NCI-H774 (cell line): Measurements from ENCODE around the gene CMIP.
A peak's percentile ranks its signal among the peaks of the same experiment; 100 is the strongest.

Experiments
- DNase-seq: peaks from one replicate; lab custom pipeline; 2025; lab: John Stamatoyannopoulos, UW

The CMIP gene

DNA sequence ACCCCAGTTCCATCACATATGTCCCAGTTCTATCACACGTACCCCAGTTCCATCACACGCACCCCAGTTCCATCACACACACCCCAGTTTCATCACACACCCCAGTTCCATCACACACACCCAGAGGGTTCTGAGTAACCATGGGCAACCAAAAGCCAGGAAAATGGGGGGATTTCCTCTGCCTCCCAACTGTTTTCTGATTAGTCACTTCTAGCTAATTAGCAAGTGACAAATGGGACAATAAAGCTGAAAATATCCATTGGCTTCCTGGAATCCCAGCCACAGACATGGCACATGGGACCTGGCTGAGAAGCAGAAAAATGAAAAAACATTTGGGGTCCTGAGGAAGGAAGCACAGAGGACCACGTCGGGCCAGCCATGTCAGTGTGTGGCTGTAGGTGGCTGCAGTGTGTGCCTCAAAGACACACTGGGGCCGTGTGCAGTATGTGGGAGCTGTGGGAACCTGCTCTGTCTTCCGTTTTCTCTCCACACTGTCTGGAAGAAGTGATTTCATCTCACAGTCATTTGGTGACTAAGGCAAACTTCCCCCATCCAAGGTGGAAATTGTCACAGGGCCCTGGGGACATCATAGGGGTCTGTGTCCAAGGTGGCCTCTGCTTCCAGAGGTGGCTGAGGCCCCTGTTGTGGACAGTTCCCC lies 106.7 kb downstream of the CMIP start:
- DNase-seq, result no peak

DNA sequence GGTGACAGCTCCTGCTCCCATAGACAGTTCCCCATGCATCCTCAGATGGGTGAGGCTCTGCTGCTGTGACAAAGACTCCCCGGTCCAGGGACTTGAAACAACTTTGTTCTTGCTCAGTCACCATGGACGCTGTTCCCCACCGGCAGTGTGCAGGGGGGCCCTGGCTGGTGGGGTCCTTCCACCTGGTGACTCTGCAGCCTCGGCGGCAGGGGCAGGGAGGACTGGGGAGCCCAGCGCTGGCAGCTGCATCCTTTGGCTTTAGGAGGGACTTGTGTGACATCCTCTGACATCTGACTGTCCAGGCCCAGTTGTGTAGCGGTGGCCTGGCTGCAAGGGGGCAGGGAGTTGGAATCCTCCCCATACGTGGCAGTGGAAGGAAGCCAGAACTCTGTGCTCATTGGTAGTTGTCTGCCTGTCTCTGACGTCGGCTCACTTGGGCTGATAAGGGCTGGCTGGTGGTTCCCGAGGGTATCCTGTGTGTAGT lies 107.3 kb downstream of the CMIP start:
- DNase-seq, result no peak

GRCh38 chr16:81552743-81553079 lies 108.1 kb downstream of the CMIP start:
- DNase-seq, result no peak

DNA sequence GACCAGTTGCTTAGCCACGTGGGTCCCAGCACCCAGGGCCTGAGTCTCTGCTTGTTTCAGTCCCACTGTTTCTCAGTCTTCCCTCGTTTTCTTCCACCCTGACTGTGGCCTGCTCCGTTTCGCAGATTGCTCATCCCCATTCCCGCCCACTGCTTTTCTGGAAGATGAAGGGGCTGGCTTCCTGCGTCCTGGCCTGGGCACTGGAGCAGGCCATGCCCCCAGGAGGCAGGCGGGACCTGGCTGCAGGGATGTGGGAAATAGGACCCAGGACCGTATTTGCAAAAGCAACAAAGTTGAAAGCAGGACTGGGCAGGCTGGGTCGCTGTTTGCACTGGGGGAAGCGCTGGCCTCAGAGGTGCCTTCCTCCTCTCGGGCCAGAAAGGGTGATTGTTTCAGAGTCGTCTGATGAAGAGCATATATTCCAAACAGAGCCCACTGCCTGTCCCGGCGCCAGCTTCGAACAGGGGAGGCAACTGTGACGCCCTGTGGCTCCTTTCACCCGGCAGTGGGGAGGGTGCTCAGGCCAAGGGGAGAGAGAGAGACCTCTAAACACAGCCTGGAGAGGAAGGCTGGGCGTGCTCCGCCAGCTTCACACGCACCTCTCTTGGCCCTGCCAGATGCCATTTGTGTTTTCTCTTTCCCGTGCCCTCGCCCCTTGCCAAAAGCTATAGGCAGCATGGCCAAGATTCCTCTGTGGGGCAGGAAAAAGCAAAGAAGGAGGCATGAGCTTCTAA lies 108.6 kb downstream of the CMIP start:
- no peak for DNase-seq

DNA sequence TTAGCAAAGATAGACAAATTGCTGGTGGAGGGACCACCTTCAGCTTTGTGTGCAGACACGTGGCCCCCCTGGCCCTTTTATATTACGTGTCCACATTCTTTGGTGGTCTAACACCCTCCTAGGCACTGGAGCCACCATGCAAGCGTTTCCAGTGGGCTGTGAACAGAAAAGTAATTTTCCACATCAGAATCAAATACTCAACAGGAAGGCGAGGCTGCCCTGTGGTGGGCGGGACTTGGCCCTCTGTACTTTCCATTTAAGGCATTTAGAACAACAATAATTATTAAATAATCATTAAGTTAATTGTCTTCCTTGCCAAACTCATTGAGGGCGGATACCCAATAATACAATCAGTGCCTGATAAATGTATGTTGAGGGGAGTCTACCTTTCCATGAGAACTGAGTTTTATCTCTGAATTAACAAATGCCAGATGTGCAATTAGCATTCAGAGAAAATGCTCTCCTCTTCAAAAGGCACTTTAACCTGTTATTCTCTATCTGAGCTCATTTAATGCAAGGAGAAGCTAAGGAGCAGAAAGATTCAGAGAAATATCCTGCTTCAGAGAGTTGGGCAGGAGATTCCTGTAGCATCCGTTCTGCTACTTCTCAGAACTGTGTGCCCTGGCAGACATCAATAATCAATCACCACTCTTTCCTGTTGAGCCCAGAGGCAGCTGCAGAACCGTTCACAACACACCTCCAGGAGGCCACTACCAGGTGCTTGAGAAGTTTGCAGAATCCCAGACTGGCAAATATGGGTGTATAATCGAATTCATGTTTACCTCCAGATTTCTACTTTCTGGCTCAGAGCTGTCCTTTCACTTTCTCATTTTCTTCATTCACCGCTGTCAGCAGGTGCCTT lies 109.4 kb downstream of the CMIP start:
- DNase-seq, result no peak

- no peak for DNase-seq
These were observed 110.4 kb downstream of the CMIP start for GRCh38 chr16:81554979-81555378.

- DNase-seq, result no peak
These were observed 111.1 kb downstream of the CMIP start for GRCh38 chr16:81555660-81556059.

DNA sequence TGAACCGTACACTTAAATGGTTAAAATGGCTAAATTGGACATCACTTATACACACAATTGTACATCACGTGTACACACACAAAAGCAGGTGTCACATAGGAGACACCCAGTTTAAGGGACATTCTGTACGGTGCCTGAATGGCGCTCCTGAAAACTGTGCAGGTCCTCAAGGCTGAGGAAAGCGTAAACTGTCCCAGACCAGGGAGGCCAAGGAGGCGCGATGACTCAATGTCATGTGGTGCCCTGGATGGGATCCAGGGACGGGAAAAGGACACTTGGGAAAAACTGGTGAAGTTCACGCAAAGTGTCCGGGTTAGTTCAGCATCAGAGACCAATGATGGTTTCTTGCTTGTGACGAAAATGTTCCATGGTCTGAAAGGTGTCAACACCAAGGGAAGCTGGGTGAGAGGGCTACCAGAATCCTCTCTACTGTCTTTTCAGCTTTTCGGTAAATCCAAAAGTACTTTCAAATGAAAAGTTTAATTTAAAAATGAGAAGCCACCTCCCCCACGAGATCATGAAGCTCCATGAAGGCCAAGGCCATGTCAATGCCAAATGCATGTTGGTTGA lies 112.2 kb downstream of the CMIP start:
- DNase-seq, result no peak

DNA sequence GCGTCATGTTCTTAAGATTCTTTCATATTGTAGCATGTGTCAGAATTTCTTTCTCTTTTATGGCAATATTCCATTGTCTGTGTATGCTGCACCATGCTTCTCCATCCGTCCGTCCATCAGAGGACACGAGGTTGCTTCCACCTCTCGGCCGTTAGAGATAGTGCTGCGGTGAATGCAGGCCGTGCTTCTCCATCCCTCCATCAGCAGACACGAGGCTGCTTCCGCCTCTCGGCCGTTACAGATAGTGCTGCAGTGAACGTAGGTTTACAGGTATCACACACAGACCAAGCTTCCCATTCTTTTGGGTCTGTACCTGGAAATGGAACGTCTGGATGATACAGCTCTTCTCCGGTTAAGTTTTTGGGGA lies 113.5 kb downstream of the CMIP start:
- no peak for DNase-seq

- peak; percentile 18 for DNase-seq
These were observed 114.0 kb downstream of the CMIP start for GRCh38 chr16:81558444-81559175.

DNA sequence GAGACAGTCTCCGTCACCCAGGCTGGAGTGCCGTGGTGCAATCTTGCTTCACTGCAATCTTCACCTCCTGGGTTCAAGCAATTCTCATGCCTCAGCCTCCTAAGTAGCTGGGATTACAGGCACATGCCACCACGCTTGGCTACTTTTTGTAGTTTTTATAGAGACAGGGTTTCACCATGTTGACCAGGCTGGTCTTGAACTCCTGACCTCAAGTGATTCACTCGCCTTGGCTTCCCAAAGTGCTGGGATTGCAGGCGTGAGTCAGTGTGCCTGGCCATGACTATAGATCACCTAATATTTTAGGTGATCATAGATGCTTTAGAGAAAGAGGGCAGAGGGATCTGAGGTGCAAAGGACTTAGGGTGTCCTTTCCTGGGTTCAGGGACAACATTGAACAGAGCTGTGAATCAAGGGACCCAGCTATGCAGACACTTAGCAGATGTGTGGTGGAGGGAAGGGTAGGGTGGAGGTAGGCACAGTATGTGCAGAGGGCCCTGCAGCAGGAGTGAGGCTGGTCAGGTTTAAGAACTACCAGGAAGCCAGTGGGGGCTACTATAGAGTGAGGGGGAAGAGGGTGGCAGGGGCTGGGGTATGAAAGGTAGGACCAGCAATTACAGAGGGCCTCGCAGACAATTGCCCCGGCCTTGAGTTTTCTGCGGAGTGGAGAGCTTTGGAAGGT lies 116.5 kb downstream of the CMIP start:
- no peak for DNase-seq

DNA sequence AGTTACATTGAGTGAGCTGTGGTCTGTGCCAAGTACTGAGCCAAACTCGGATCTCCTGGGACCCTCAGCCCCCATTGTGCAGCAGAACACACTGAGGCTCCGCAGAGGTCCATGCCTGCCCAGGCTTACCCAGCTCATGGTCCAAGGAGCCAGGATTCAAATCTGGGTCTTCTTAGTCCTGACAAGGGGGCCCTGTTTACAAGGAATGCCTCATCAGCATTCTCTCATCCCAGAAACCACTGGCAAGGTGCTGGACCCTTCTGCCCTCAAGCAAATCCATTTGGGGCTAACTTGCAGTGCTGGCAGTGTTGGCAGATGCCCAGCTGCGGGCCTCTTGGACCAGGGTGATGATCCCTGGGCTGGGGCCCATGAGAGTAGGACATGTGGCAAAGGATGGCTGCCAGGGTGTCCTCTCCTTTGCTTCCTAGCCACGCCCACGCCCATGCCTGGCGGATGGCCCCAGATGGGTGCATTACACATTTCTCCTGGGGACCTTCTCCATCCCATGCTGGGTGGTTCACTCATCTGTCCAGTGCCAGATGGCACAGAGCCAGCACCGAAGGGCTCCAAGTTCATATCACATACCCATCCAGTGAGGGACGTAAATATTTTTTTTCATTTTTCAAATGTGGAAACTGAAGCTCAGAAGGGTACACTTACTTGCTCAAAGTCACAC lies 117.7 kb downstream of the CMIP start:
- no peak for DNase-seq

GRCh38 chr16:81562926-81563325 lies 118.3 kb downstream of the CMIP start:
- no peak for DNase-seq

GRCh38 chr16:81564421-81564911 lies 119.9 kb downstream of the CMIP start:
- no peak for DNase-seq

GRCh38 chr16:81565321-81566028 lies 120.9 kb downstream of the CMIP start:
- no peak for DNase-seq

- DNase-seq, result no peak
These were observed 121.7 kb downstream of the CMIP start for GRCh38 chr16:81566086-81567007.

GRCh38 chr16:81567087-81567486 lies 122.5 kb downstream of the CMIP start:
- DNase-seq, result no peak

GRCh38 chr16:81567987-81568748 lies 123.6 kb downstream of the CMIP start:
- DNase-seq, result no peak
